ENCODE measurements around the gene CA11. TPM values are rescaled to one million over a fixed set of nuclear protein-coding genes. Genes with fewer than 3 reads are reported as not detected.

Gene CA11
- total and polyA plus RNA-seq, 2 experiments from 2014 or later: 8.8 to 29.7 TPM

GRCh38 chr19:48637948-48638830 is 7.8 kb downstream of the CA11 start:
- Mint-ChIP-seq H3K9me3 (no peaks in the 10 kb centered on the region), H3K36me3 (ENCODE audit: low read depth) (peaks cover 32% of the 10 kb centered on the region), H3K4me1 (peaks cover 32% of the 10 kb centered on the region), H3K27ac (peak overlapping the region; percentile 97), H3K27me3 (ENCODE audit: insufficient read depth, low read depth, poor library complexity) (peaks cover 21% of the 10 kb centered on the region), H3K4me3 (peak overlapping the region; percentile 81)
- Histone ChIP-seq H3K36me3 (ENCODE audit: insufficient read depth) (no peaks in the 10 kb centered on the region), H3K27me3 (ENCODE audit: insufficient read depth) (peaks cover 21% of the 10 kb centered on the region), H3K4me2 (peak overlapping the region; percentile 83), H3K4me3 (peak overlapping the region; percentile 75), H2AFZ (peak overlapping the region; percentile 77; the same call in 1 of the 2 replicates), H4K20me1 (replicated peaks; ENCODE audit: insufficient read depth) (no peaks in the 10 kb centered on the region), H3K79me2 (replicated peaks; ENCODE audit: insufficient read depth) (no peaks in the 10 kb centered on the region), H3F3A (replicated peaks; ENCODE audit: low read depth) (peaks cover 28% of the 10 kb centered on the region), H3K27ac (ENCODE audit: low read depth) (peak overlapping the region; percentile 98), H3K9me2 (ENCODE audit: insufficient read depth) (no peaks in the 10 kb centered on the region), H3K4me1 (ENCODE audit: insufficient read depth) (peaks cover 33% of the 10 kb centered on the region)
- peak; percentile 22 to 48; a peak in 3 of 4 replicates for TF ChIP-seq CTCF (conservative IDR thresholded peaks at IDR 0.05; ENCODE audit: low read depth in 2 of 2)
- no peak for TF ChIP-seq ZNF462 (CRISPR knock-in tag; IDR thresholded peaks at IDR 0.05)
- no peak for TF ChIP-seq ZNF331 (CRISPR knock-in tag; IDR thresholded peaks at IDR 0.05; ENCODE audit: low read depth)
- no peak for TF ChIP-seq CREB1 (CRISPR knock-in tag; IDR thresholded peaks at IDR 0.05; ENCODE audit: low read depth)
- TF ChIP-seq EZH2phosphoT487 (IDR thresholded peaks at IDR 0.05; ENCODE audit: unreplicated experiment): no peak
- no peak for TF ChIP-seq NANOG (IDR thresholded peaks at IDR 0.05; ENCODE audit: borderline replicate concordance)
- ATAC-seq: peak; percentile 13
- peak; percentile 96 for DNase-seq (ENCODE audit: low spot score)

Measured in GM23338 (cell line).